Embryonic facial prominence (tissue), 1 donor: ENCODE data around the gene EVX2.

Source experiments
- DNase-seq: peaks from one replicate; pipeline ENCODE4 v3.0.0-alpha.2; 2016; ENCODE audit errors: extremely low spot score

The EVX2 gene

DNA sequence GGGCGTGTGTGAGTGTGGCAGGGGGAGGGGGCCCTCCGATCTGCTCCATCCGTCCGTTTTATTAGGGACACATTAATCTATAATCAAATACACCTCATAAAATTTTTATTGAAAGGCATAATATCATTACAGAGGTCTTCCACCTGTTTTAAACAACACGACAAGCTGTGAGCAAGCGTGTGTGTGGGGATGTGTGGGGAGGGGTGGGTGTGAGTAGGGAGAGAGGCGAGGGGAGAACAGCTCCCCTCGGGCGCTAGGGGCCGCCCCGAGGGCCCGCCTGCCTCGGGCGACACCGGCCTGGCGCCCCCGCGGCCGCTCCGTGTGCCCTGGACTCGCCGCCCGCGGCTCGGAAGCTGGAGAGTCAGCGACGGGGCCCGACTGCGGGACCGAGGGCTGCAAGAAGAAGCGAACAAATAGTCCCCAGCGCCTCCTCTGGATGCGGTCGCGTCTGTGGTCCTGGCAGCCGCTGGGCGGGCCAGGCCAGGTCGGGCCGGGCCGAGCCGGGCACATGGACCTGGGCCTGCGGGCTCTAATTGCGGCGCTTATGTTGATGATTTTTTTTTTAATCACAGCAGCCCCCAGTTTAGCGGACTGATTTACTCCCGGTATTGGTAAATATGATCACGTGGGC, 38.4 kb upstream of the EVX2 start:
- DNase-seq, result no peak

DNA sequence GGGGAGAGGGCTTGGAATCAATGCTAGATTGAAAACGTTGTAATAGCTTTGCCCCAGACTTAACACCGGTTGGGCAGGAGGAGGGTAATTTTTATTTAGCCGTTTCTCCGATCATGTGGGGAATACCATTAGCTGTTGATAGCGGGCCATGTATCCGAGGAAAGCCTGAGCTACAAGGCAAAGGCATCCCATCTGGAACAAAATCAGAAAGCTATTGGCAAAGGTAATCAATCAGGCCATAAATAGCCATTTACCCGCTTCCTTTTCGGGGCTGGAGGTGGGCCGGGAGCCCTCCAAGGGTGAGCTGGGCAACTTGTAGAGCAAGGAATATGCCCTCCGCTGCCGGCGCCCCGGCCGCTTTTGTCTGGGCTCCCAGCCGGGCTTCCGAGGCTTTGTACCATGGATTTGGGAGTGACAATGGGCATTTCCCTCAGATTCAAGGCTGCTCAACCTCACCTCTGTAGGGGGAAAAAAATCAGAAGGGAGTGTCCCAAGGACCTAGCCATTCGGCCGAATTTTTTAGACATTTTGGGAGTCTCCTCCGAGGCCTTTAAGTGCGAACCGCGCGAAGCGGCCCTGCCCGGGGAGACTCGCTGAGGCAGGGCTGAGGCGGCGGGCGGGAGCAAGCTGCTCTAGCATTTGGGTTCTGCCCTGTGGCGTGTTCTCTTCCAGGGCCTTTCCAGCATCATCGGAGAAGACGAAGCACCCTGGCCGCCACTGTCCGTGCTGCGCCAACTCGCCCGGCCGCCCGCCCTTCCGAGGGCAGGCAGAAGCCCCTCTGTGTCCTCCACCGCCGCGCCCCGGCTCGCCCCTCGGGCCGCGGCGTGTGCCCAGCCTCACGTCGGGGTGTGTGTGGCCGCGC, 37.7 kb upstream of the EVX2 start:
- no peak for DNase-seq

DNA sequence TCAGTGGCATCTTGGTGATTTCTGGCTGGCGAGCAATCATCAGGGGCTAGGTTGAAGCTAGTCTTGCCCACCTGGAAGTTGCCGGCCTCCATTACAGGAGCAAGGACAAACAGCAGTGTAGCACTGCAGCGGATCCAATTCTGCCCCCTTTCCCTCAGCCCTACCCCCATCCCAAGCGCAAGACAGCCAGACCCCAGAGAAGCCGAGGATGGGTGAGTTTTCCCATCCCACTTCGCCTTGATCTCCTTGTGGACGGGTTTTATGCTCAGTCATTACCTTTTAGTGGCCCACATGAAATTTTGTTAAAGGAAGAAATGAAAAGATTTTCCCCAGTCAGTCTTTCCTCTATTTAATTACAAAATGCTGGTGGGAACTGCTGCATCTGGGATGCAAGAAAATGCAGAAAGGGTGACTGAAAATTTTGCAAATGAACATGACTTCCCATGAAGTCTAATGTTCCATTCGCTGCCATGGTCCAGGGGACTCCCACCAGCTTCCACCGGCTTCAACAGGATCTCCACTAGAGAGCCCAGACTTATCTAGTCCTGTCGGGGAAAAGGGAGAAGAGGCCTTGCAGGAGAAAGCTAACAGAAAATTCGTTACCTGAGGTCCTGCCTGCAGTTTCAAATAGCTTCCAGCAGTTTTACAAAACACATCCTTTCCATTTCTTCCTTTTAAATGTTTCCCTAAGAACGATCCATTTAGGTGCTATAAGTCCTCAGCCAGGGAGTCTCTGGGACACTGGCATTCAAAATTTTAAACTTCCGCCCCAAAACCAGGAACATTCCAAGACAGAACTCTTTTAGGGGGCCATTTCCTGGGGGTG, 36.8 kb upstream of the EVX2 start:
- DNase-seq, result no peak

DNA sequence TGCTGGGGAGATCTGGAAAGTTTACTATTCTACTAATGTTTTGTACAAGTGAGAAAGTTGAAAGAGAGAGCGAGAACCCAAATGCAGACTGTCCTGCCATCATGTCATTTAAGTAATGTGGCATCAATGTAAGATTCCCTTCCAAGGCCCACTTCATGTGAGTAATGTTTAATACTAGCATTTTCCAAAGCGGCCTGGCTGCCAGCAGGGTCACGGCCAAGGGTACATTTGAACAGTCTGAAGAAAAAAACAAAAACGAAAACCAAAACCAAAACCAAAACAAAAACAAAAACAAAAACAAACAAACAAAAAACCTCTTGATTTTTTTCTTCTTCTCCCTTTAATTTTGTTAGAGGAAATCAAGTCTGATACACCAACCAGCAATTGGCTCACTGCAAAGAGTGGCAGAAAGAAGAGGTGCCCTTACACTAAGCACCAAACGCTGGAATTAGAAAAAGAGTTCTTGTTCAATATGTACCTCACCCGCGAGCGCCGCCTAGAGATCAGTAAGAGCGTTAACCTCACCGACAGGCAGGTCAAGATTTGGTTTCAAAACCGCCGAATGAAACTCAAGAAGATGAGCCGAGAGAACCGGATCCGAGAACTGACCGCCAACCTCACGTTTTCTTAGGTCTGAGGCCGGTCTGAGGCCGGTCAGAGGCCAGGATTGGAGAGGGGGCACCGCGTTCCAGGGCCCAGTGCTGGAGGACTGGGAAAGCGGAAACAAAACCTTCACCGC, 35.0 kb upstream of the EVX2 start:
- DNase-seq, result no peak

DNA sequence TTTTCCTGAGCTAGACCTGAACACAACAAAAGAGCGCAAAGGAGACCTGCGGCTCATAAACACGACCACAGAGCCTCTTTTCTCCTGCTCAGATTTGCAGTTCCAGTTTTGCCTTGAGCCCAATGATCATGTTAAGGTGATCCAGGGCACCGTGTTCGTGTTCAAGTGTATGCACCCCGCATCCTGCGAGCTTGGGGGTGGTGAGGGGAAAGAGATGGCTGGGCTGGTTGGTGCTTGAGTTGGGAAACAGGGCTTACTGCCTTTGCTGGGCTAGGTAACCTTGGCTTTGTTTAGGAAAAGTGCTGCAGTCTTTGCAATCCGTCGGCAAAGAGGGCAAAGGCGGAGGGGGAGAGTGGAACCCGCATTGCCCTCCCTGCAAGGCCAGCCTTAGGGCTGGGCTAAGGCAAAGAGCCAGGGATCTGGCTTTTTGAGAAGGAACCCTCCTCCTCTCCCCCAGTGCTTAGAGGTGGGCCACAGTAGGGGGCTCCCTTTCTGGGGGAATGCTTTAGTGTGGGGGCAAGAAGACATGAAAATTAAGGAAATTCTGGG, 34.1 kb upstream of the EVX2 start:
- no peak for DNase-seq

DNA sequence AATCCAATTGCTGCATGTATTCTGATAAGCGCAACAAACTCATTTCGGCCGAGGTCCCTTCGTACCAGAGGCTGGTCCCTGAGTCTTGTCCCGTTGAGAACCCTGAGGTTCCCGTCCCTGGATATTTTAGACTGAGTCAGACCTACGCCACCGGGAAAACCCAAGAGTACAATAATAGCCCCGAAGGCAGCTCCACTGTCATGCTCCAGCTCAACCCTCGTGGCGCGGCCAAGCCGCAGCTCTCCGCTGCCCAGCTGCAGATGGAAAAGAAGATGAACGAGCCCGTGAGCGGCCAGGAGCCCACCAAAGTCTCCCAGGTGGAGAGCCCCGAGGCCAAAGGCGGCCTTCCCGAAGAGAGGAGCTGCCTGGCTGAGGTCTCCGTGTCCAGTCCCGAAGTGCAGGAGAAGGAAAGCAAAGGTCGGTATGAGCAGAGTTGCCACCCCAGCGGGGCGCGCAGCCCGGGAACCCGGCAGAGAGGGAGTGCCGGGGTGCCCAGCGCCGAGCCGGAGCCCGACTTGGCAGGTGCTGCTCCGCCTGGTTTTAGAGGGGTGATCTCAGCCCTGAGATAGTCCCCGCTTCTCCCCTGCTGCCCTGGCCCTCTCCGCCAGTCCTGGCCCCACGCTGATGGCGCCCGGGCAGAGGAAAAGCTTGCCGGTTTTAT, 33.5 kb upstream of the EVX2 start:
- DNase-seq, result no peak

DNA sequence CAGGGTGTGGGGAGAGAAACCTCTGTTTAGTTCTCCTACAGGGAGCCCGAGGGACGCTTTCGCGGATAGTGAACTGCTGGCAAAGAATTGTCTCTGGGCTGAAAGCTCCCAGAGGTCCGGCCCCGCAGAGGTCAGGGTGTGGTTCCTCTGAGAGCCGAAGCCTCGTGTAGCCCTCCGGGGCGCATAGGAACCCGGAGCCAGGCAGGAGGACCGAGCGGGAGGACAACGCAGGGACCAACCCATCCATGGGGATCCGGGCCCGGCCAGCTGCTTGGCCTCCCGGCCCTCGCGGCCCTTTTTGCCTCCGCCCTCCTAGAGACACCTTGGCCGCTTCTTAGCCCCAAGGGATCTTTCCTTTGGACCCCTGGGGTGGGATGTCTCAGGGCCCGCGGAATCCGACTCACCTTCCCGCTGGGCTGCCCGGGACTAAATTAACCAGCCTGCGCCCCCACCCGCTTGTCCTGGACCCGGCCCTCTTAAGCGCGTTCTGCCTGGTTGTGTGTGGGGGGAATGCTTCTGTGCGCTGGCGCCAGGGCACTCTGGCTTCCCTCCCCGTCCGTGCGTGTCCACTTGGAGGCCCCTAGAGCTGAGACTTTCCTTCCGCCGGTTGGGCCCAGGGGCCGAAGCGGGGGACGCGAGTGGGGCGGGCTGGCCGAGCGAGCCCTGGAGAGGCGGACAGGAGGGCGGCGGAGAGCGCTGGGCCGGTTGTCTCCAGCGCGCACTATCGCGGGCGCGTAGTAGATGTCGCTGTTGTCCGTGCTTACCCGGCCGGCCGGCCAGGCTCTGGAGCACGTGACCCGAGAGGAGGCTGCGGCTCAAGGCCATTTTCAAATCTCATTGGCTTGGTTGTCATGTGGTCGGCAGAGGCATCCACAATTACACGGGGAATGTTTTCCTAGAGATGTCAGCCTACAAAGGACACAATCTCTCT, 32.4 kb upstream of the EVX2 start, which contains the start of gene HOXD10:
Gene HOXD10 (plus strand): TSS at position 896 of the 931 bp plus-strand sequence. CDS start 56 bp downstream, outside the sequence.
- no peak for DNase-seq

DNA sequence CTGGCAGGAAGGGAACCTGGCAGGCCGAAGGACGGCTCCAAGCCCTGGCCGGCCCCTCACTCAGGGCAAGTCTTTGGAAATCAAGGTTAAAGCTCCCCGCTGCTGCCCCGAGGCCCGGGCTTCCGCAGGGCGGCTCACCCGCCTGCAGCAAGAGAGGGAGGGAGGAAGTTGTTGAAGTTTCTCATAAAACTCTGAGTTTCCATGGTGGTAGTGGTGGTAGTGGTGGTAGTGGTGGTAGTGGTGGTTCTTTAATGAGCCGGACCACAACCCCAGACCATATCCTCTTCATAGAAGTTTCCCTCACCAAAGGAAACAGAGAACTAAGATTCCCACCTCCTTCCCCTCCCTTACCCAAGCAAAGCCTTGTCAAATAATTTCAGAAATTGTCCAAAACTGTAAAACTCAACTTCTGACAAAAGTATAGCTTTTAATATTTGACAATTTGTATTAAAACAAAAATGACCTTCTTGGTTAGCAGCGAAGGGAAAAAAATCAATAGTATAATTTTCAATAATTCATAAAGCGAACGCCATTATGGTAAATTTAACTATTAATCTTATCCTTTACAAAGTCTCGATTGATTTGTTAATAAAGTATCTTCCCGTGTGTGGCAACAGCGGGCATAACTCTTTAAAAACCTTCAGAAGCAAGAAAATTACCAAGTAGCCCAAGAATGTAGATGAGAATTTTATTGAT, 31.3 kb upstream of the EVX2 start:
- DNase-seq, result no peak

DNA sequence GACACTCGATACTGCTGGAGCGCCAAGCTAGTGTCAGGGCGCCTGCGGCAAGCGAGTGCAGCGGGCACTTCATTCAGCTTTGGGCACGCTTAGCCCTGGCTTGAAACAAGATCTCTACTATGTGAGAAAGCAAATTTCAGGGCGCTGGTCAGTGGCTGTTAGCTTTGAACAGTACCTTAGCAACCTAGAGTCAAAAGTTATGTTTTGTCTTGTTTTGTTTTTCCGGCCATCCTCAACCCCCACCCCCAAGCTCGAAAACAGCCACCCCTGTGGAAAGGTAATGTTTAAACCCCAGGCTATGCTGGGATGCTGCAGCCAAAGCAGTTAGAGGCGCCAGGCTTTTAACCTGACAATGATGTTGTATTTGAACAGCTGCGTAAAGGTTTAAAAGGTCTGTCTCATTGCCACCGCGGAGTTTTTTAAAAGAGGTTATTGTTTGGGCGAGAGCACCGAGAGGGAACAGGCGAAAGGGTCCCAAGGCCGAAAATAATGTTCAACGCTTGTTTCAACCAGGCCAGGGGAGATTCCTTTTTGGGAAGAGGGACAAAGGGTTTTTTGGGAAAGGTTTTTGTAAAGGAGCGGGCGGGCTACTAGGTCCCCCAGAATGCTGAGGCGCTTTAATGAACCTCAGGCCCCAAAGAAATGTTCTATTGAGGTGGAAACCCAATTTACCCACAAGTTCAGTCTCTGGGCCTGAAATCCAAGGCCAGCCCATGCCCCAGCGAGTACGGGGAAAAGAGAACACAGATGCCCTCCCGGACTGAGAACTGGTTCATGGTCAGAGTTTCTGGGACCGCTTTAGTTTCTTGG, 30.6 kb upstream of the EVX2 start:
- DNase-seq, result no peak

DNA sequence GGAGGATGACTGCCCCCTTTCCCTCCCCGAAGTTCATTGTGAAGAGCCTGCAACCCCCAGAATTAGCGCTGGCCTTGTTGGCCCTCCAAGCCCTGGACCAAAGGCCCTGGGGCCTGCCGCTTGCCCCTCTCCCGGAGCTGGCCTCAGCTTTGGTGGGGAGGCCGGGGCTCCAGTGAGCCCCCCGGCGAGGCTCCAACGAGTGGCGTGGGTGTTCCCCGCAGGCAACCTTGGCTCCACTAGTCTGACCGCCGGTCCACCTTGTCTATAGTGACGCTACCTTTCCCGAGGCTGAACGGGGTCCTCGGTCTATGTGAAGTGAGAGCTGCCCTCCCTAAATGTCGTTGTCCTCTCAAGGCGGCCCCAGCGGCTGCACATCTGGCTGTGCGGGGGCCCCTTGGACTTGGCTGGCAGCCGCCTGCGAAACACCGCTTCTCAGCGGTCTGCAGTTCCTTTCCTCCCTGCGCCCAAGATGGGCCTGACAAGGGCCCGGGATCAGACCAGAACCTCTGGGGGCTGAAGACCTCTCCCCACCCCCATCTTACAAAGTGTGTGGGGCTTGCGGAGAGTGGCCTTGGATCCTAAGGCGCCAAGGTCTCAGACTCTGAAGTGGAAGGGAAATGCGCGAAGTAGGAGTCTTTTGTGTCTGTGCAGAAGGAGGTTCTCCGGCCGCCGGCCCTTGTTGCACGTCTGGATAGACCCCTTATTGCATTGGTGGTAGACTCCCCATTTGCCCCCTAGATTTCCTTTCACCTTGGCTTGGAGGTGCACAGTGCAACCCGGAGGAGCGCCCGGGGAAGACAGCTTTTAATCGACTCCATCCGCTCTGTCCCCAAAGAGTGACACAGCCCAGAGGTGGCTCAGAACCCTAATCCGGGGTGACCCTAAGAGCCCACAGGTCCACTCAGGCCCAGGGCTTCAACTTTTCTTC, 28.9 kb upstream of the EVX2 start:
- DNase-seq, result no peak

DNA sequence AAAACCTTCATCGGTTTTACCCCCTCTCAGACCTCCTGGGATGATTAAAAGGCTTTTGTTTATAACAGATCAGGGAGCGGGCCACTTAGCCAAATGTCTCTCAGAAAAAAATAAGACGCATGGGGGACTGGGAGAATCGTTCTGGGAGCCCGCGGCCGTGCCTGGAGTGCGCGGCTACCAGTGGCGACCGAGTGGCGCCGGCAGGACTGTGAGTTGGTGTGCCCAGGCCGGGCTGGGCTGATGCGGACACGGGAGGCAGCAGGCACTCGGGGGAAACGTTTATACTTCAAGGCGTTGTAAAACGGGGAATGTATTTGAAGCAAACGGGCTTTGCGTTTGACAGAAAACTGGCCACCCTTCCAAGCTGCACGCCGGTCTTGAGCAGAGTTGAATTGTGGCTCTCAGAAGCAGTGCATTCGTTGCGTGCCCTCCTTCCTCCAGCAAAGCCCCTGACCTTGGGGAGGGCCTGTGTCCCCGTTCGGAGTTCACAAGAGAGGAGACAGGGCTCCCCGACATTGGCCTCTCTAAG, 28.1 kb upstream of the EVX2 start:
- no peak for DNase-seq

DNA sequence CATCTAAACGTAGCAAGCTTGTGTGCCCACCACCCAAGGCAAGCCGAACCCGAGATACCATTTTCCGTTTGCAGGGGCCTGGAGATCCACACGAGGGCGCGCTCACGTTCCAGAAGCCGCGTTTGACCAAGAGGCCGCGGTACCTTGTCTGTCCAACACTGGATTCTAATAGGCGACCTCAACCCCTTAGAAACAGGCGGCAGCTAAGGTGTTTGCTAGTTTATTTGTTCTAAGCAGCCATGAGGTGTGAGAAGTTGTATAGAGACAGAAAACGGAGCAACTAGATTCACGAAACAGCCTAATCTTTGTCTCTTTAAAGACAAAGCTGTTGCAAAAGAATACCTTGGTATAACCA, 27.5 kb upstream of the EVX2 start:
- DNase-seq, result peak; percentile 72

DNA sequence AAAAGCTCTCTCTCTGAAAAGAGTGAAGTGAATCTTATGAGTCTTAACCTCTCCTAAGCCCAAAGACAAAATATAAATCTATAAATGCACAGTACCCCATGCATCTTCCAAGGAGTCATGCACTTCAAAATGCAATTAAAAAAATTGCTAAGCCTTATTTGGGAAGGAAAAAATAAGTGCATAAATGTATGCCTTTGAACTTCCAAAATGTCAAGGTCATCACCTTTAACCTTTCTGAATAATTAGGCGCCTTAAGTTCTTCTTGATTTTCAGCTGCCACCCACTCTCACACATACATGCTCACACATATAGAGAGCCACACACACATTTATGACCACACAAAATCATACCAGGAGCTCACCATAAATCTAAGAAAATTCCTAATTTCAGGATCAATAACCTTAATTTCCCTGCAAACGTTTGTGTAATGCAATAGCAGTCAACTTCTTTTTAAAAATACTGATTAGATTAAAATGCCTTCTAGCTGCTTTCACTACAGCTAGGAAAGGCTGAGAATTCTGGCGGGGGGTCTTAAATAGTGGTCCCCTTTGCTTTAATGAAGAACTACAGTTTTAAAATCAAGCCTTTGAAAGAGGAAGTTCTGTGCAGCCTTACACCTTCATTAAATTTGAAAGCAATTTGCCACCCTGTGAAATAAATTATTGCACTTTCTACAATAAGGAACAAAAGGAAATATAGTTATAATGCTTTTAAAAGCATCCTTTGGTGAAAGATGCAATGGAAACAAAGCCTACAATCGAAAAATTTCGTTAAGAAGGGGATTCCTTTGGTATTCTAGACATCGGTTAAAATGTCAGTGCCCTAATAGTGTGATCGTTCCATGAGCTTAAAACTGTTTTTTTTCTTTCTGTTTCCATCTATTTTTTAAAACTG, 26.9 kb upstream of the EVX2 start:
- no peak for DNase-seq

DNA sequence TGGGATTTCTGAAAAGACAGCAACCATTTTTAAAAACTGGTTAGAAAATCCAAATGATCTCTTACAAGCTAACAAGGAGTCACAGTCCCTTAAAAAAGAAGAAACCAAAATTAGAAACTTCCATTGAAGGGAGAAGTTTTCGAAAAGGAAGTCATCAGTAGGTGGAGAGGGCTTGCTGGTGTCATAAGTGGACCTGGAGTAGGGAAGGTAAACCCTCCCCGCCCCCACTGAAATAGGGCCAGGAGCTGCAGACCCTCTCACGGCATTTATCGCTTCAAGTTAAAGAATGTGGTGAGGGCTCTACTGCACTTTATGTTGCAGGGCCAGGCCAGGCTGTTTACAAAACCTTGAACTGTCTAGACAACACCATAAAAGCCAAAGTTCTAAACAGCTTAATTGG, 26.2 kb upstream of the EVX2 start:
- no peak for DNase-seq

DNA sequence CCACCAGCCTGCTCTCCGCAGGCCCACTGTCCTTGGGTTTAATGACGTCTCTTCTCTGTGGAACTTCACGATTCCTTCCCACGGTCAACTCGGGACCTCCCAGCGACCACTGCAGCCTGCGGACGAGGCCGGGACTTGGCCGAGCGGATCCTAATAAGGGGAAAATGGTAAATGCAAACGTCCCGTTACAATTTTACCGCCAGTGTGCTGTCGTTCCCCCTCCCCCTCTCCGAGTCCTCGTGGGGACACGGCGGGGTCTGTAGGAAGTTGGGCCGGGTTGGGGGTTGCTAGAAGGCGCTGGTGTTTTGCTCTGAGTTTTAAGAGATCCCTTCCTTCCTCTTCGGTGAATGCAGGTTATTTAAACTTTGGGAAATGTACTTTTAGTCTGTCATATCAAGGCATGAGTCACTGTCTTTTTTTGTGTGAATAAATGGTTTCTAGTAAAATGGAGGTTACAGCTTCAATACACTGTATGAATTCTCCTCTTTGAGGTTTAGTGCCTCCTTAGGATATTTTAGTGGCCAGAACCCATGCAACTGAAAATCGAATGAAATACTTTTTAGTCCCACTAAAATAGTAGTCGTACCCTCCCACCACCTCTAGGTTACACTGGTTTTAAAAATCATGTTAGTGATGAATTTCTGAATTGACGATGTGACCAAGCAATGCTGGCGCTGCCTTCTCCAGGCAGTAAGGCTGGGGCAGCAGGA, 25.6 kb upstream of the EVX2 start:
- DNase-seq, result no peak
